ENCODE results near the gene NEAT1.

- no peak for TF ChIP-seq REST (IDR thresholded peaks at IDR 0.05; ENCODE audit: borderline replicate concordance)
- TF ChIP-seq POLR2AphosphoS5 (IDR thresholded peaks at IDR 0.05) = no peak
- no peak for TF ChIP-seq EP300 (conservative IDR thresholded peaks at IDR 0.05; ENCODE audit: poor library complexity, severe bottlenecking)
- no peak for TF ChIP-seq CTCF (IDR thresholded peaks at IDR 0.05; ENCODE audit: poor library complexity, severe bottlenecking)
- no peak for TF ChIP-seq EZH2 (IDR thresholded peaks at IDR 0.05; ENCODE audit: borderline replicate concordance, insufficient read depth, low read length, poor library complexity, severe bottlenecking)
- TF ChIP-seq TAF1 (IDR thresholded peaks at IDR 0.05; ENCODE audit: low read depth) = no peak
- TF ChIP-seq MXI1 (conservative IDR thresholded peaks at IDR 0.05; ENCODE audit: poor library complexity, severe bottlenecking) = no peak
- no peak for TF ChIP-seq SMC3 (conservative IDR thresholded peaks at IDR 0.05; ENCODE audit: poor library complexity)
Measured at GRCh38 chr11:65478388-65479183, 56.0 kb downstream of the NEAT1 start.

Measured in neural cell (in vitro differentiated cells).